ENCODE results near the gene GAS2L3.

- TF ChIP-seq CTCF (IDR thresholded peaks at IDR 0.05): no peak
- TF ChIP-seq REST (IDR thresholded peaks at IDR 0.05; ENCODE audit: insufficient read depth in 1 of 2, low read depth in 2 of 2, low read length in 1 of 2): no peak
- TF ChIP-seq POLR2AphosphoS5 (IDR thresholded peaks at IDR 0.05; ENCODE audit: low read depth, low read length): no peak
Observed at GRCh38 chr12:100624571-100624970, 51.1 kb downstream of the GAS2L3 start.

Data from Panc1 (cell line).